Right atrium auricular region (tissue), 2 donors: Measurements from ENCODE around the gene CLEC4G. TPM values are rescaled to one million over a fixed set of nuclear protein-coding genes. Genes with fewer than 3 reads are reported as not detected.

Source experiments
- DNase-seq: peaks from one replicate; pipeline ENCODE4 v3.0.0-alpha.2; 2019; ENCODE audit warnings: low spot score
- H3K27ac ChIP-seq, 2 donors: fragments of 200-600 bp; sonication (generic); 1 replicate in 1 of 2; 2 replicates in 1 of 2; pipeline ENCODE4 v1.5.1; 2016 to 2019
- H3K27me3 ChIP-seq, 2 donors: fragments of 200-600 bp; sonication (generic); one replicate each; pipeline versions ENCODE4 v1.5.1 to v1.6.0; 2017 to 2019
- H3K36me3 ChIP-seq: fragments of 200-600 bp; sonication (generic); one replicate; pipeline ENCODE4 v1.5.1; 2016
- H3K4me1 ChIP-seq, 2 donors: fragments of 200-600 bp; sonication (generic); one replicate each; pipeline versions ENCODE4 v1.5.1 to v1.6.0; 2017 to 2019
- H3K4me3 ChIP-seq, 2 donors: fragments of 200-600 bp; sonication (generic); 1 replicate in 1 of 2; 2 replicates in 1 of 2; pipeline ENCODE4 v1.5.1; 2017 to 2019; ENCODE audit warnings: mild to moderate bottlenecking in 1 of 2, moderate library complexity in 1 of 2
- H3K9me3 ChIP-seq, 2 donors: fragments of 200-600 bp; sonication (generic); one replicate each; pipeline ENCODE4 v1.5.1; 2019
- total RNA-seq, 2 donors: library from RNA; depleted of rRNA; stranded (reverse); fragments of >200 nt; gene quantifications; one replicate each; pipeline ENCODE4 v1.1.0, GENCODE V29; 2016
- TF ChIP-seq, protein P1 (sequence below), 2 donors: fragments of 200-600 bp; sonication (generic); IDR thresholded peaks; one replicate each; pipeline ENCODE4 v1.5.1; 2019; ENCODE audit warnings: antibody characterized with exemption in 2 of 2

CLEC4G gene
- total RNA-seq, 2 donors from 2014 or later = 0.55 TPM; not detected in 1

- TF ChIP-seq, protein P1, sequence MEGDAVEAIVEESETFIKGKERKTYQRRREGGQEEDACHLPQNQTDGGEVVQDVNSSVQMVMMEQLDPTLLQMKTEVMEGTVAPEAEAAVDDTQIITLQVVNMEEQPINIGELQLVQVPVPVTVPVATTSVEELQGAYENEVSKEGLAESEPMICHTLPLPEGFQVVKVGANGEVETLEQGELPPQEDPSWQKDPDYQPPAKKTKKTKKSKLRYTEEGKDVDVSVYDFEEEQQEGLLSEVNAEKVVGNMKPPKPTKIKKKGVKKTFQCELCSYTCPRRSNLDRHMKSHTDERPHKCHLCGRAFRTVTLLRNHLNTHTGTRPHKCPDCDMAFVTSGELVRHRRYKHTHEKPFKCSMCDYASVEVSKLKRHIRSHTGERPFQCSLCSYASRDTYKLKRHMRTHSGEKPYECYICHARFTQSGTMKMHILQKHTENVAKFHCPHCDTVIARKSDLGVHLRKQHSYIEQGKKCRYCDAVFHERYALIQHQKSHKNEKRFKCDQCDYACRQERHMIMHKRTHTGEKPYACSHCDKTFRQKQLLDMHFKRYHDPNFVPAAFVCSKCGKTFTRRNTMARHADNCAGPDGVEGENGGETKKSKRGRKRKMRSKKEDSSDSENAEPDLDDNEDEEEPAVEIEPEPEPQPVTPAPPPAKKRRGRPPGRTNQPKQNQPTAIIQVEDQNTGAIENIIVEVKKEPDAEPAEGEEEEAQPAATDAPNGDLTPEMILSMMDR (IDR thresholded peaks at IDR 0.05) = no peak
- no peak for DNase-seq
- Histone ChIP-seq H3K27me3 (no peaks in the 10 kb centered on the region), H3K9me3 (peaks cover 0 to 15% of the 10 kb centered on the region in 2 donors), H3K36me3 (no peaks in the 10 kb centered on the region), H3K27ac (no peak overlapping the region), H3K4me3 (no peak overlapping the region), H3K4me1 (no peaks in the 10 kb centered on the region)
Observed at GRCh38 chr19:7763696-7764095, 31.8 kb upstream of the CLEC4G start.

- no peak for DNase-seq
Observed at GRCh38 chr19:7762719-7763293, 30.9 kb upstream of the CLEC4G start, which contains the start of gene CLEC4M. TSS of gene CLEC4M (plus strand) at chr19:7763243. CDS start at chr19:7763267, 24 bp downstream.

GRCh38 chr19:7759156-7759555 is 27.2 kb upstream of the CLEC4G start:
- H3K9me3 ChIP-seq = peaks cover 0 to 44% of the 10 kb centered on the region in 2 donors
- no peaks in the 10 kb centered on the region for H3K36me3 ChIP-seq
- H3K27me3 ChIP-seq = no peaks in the 10 kb centered on the region
- no peak for DNase-seq
- no peak overlapping the region for H3K27ac ChIP-seq
- H3K4me1 ChIP-seq = no peaks in the 10 kb centered on the region
- TF ChIP-seq, protein P1 (IDR thresholded peaks at IDR 0.05) = no peak
- H3K4me3 ChIP-seq = no peak overlapping the region

More at GRCh38 chr19:7762719-7763293, 30.9 kb upstream of the CLEC4G start, which contains the start of gene CLEC4M:
- TF ChIP-seq, protein P1 (IDR thresholded peaks at IDR 0.05) = no peak
- Histone ChIP-seq H3K4me3 (no peak within 1 kb of the TSS), H3K4me1 (no peaks in the 10 kb centered on the region), H3K27me3 (no peaks in the 10 kb centered on the region), H3K27ac (no peak within 1 kb of the TSS), H3K36me3 (no peaks in the 10 kb centered on the region), H3K9me3 (peaks cover 0 to 24% of the 10 kb centered on the region in 2 donors)

DNA sequence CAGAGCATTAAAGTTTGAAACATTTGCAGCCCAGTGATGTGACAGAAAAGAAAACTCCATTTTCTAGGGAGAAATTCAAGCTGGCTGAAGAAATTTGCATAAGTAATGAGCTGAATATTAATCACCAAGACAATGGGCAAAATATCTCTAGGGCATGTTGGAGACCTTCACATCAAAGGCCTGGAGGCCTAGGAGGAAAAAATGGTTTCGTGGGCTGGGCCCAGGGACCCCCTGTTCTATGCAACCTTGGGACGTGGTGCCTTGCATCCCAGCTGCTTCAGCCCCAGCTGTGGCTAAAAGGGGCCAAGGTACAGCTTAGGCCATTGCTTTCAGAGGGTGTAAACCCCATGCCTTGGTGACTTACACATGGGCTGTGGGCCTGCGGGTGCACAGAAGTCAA is 25.4 kb upstream of the CLEC4G start:
- DNase-seq = no peak
- Histone ChIP-seq H3K9me3 (peaks cover 0 to 44% of the 10 kb centered on the region in 2 donors), H3K4me3 (no peak overlapping the region)

DNA sequence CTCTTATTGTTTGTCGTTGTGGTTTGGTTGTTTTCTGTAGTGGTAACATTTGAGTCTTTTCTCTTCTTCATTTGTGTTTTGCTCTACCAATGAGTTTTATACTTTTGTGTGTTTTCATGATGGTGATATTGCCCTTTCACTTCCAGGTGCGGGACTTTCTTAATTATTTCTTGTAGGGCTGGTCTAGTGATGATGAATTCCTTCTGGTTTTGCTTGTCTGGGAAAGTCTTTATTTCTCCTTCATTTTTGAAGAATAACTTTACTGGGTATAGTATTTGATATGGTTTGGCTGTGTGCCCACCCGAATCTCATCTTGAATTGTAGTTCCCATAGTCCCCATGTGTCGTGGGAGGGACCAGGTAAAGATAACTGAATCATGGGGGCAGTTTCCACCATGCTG is 24.3 kb upstream of the CLEC4G start:
- H3K9me3 ChIP-seq = peaks cover 0 to 44% of the 10 kb centered on the region in 2 donors
- DNase-seq = no peak
- H3K4me3 ChIP-seq = no peak overlapping the region
- H3K36me3 ChIP-seq = no peaks in the 10 kb centered on the region
- H3K27ac ChIP-seq = no peak overlapping the region
- no peaks in the 10 kb centered on the region for H3K27me3 ChIP-seq
- TF ChIP-seq, protein P1 (IDR thresholded peaks at IDR 0.05) = no peak
- no peaks in the 10 kb centered on the region for H3K4me1 ChIP-seq

More for the DNA sequence above, 25.4 kb upstream of the CLEC4G start:
- TF ChIP-seq, protein P1 (IDR thresholded peaks at IDR 0.05) = no peak
- H3K4me1 ChIP-seq = no peaks in the 10 kb centered on the region
- no peaks in the 10 kb centered on the region for H3K27me3 ChIP-seq
- no peak overlapping the region for H3K27ac ChIP-seq
- H3K36me3 ChIP-seq = no peaks in the 10 kb centered on the region
